Cardiac muscle cell (in vitro differentiated cells and primary cell): ENCODE results near the gene KCNJ12. TPM values are rescaled to one million over a fixed set of nuclear protein-coding genes. Genes with fewer than 3 reads are reported as not detected.
A peak's percentile ranks its signal among the peaks of the same experiment; 100 is the strongest.

ENCODE experiments used
- DNase-seq, 2 donors: peaks; one replicate each; pipeline versions ENCODE4 v3.0.0 to v3.0.0-alpha.2; 2010 to 2017; ENCODE audit warnings: low read depth in 1 of 2, low spot score in 1 of 2
- H3K27ac ChIP-seq: fragments of 200-600 bp; sonication (generic); 2 replicates; pipeline ENCODE4 v1.5.1; 2016
- H3K27me3 ChIP-seq: fragments of 200-600 bp; sonication (generic); 2 replicates; pipeline ENCODE4 v1.6.0; 2016; ENCODE audit warnings: control low read depth
- H3K36me3 ChIP-seq: fragments of 200-600 bp; sonication (generic); 2 replicates; pipeline ENCODE4 v1.5.1; 2016; ENCODE audit warnings: control low read depth
- H3K4me1 ChIP-seq: fragments of 200-600 bp; sonication (generic); 2 replicates; pipeline ENCODE4 v1.8.1; 2017; ENCODE audit warnings: low read depth, mild to moderate bottlenecking, mixed run types
- H3K4me3 ChIP-seq: fragments of 200-600 bp; sonication (generic); 2 replicates; pipeline ENCODE4 v1.5.1; 2016; ENCODE audit warnings: mild to moderate bottlenecking
- H3K9me3 ChIP-seq: fragments of 200-600 bp; sonication (generic); 2 replicates; pipeline ENCODE4 v1.5.1; 2017; ENCODE audit warnings: low read depth, mild to moderate bottlenecking, control low read depth
- CTCF ChIP-seq: IDR thresholded peaks from 2 replicates; pipeline ENCODE4 v1.5.1; 2012; ENCODE audit warnings: low read depth, mild to moderate bottlenecking, low read length
- polyA plus RNA-seq: library from polyadenylated mRNA; unstranded; fragments of >200 nt; fragmentation: Nextera tagmentation; extraction: Ambion mirVana; gene quantifications from 2 replicates; pipeline ENCODE4 v1.2.1, GENCODE V29; 2016
- total RNA-seq: library from RNA; depleted of rRNA; stranded (reverse); fragments of >200 nt; gene quantifications from 2 replicates; pipeline ENCODE4 v1.2.3, GENCODE V29; 2016

Gene KCNJ12
- total and polyA plus RNA-seq, 2 experiments from 2014 or later, result 5.9 to 13.4 TPM

- Histone ChIP-seq H3K27me3 (no peaks in the 10 kb centered on the region), H3K27ac (no peak overlapping the region), H3K4me1 (peaks cover 31% of the 10 kb centered on the region), H3K9me3 (no peaks in the 10 kb centered on the region), H3K4me3 (peak overlapping the region; percentile 69), H3K36me3 (no peaks in the 10 kb centered on the region)
- TF ChIP-seq CTCF, result no peak
- no peak for DNase-seq
Measured at GRCh38 chr17:21375757-21376080, 438 bp upstream of the KCNJ12 start.

GRCh38 chr17:21376759-21377690, 868 bp downstream of the KCNJ12 start:
- Histone ChIP-seq H3K9me3 (no peaks in the 10 kb centered on the region), H3K27me3 (no peaks in the 10 kb centered on the region), H3K4me1 (peaks cover 18% of the 10 kb centered on the region), H3K27ac (peak overlapping the region; percentile 72), H3K36me3 (no peaks in the 10 kb centered on the region), H3K4me3 (peak overlapping the region; percentile 69)
- DNase-seq, result peak; percentile 45 to 71
- TF ChIP-seq CTCF, result no peak

GRCh38 chr17:21377705-21378396, 1.7 kb downstream of the KCNJ12 start:
- H3K27ac ChIP-seq, result no peak overlapping the region
- H3K9me3 ChIP-seq, result no peaks in the 10 kb centered on the region
- H3K4me3 ChIP-seq, result peak overlapping the region; percentile 69
- H3K36me3 ChIP-seq, result no peaks in the 10 kb centered on the region
- peak; percentile 22 for TF ChIP-seq CTCF
- peak in 1 of 2 donors; percentile 63 for DNase-seq
- H3K4me1 ChIP-seq, result peaks cover 13% of the 10 kb centered on the region
- H3K27me3 ChIP-seq, result no peaks in the 10 kb centered on the region

- no peak overlapping the region for H3K4me3 ChIP-seq
- TF ChIP-seq CTCF, result no peak
- H3K27ac ChIP-seq, result no peak overlapping the region
- no peaks in the 10 kb centered on the region for H3K9me3 ChIP-seq
- no peak for DNase-seq
- no peaks in the 10 kb centered on the region for H3K36me3 ChIP-seq
- H3K4me1 ChIP-seq, result peaks cover 7% of the 10 kb centered on the region
- H3K27me3 ChIP-seq, result no peaks in the 10 kb centered on the region
Measured at GRCh38 chr17:21378553-21378952, 2.4 kb downstream of the KCNJ12 start.

GRCh38 chr17:21379080-21379711, 3.0 kb downstream of the KCNJ12 start:
- H3K27ac ChIP-seq, result no peak overlapping the region
- no peak overlapping the region for H3K4me3 ChIP-seq
- peaks cover 7% of the 10 kb centered on the region for H3K4me1 ChIP-seq
- no peaks in the 10 kb centered on the region for H3K9me3 ChIP-seq
- TF ChIP-seq CTCF, result no peak
- no peaks in the 10 kb centered on the region for H3K36me3 ChIP-seq
- DNase-seq, result no peak
- H3K27me3 ChIP-seq, result no peaks in the 10 kb centered on the region
